ENCODE data around the gene DNM3. TPM values are rescaled to one million over a fixed set of nuclear protein-coding genes. Genes with fewer than 3 reads are reported as not detected.

Gene DNM3
- total and polyA plus RNA-seq, 9 of the 15 experiments (the other 6 are each of a cell fraction or from before 2014, with no cell fraction given), result 0.08 to 0.36 (median 0.22) TPM; not detected in 1

DNA sequence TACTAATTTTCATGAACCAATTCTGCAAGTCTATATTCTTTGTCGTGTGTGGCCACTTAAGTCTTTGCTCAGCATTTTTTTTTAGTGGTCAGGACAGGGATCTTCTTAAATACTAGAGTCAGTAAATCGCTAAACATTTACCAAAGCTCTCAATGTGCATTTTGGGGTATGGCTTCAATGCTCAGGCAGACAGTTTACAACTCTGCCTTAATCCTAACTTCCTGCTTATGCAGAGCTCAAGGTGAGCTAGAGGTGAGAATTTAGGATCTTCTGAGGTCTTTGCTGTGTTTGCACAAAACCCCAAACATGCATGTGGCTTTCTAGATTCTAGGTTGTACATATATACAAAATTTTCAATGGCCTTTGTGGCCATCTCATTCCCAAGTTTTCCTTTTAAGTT, 153.0 kb downstream of the DNM3 start:
- no peak overlapping the region for H3K27ac ChIP-seq (ENCODE audit: extremely low read depth, low read depth, low read length)
- intact Hi-C loops (cut with micrococcal nuclease) (no loop called here), in situ Hi-C loops (cut with MboI) (no loop called here)
- FAIRE-seq (no peak), ATAC-seq (no peak), DNase-seq (ENCODE audit: extremely low read depth in 1 of 4, low spot score in 3 of 4) (no peak)
- H3K4me1 ChIP-seq (replicated peaks in 1 of 2; ENCODE audit: control insufficient read depth in 2 of 2, insufficient read depth in 2 of 2, low read length in 2 of 2), result no peaks in the 10 kb centered on the region
- H3K4me3 ChIP-seq, result no peak overlapping the region
- POLR2A ChIA-PET, result interaction anchor here (1.0 kb wide), 1 partner anchor 9 kb away, joined by 3 read pairs; no protein-coding TSS in a partner anchor
- H3K9me3 ChIP-seq (replicated peaks; ENCODE audit: control insufficient read depth, insufficient read depth, low read depth, low read length), result no peaks in the 10 kb centered on the region
- H3K79me2 ChIP-seq (ENCODE audit: control insufficient read depth, insufficient read depth, low read length), result no peaks in the 10 kb centered on the region
- no peak overlapping the region for H2AFZ ChIP-seq (ENCODE audit: low read depth, low read length)
- H3K9ac ChIP-seq (ENCODE audit: insufficient read depth in 1 of 2, low read depth in 2 of 2, low read length in 2 of 2), result no peak overlapping the region
- TF ChIP-seq ZNF316 (IDR thresholded peaks at IDR 0.05), result 0 out of 2 replicates have a peak, but pooled peaks have one; percentile 15
- no peak for TF ChIP-seq HDAC3 (IDR thresholded peaks at IDR 0.05; ENCODE audit: borderline replicate concordance, partially characterized antibody)
- CTCF ChIA-PET (ENCODE audit: low intra/inter-chr PET ratio), result no interaction called here
- no peaks in the 10 kb centered on the region for H3K9me1 ChIP-seq (ENCODE audit: control insufficient read depth, insufficient read depth, low read length)
- no peaks in the 10 kb centered on the region for H4K20me1 ChIP-seq (replicated peaks; ENCODE audit: control insufficient read depth, insufficient read depth, low read length)
- no peaks in the 10 kb centered on the region for H3K27me3 ChIP-seq (ENCODE audit: control insufficient read depth in 2 of 2, insufficient read depth in 2 of 2, low read length in 2 of 2)
- BruUV-seq (replicated peaks), result no TSS peak
- H3K4me2 ChIP-seq (ENCODE audit: insufficient read depth, low read length), result no peak overlapping the region
- no peaks in the 10 kb centered on the region for H3K36me3 ChIP-seq (ENCODE audit: control insufficient read depth, insufficient read depth, low read length)
- 0% methylated on average over 2 of the region's 2 CpGs for WGBS (ENCODE audit: insufficient coverage, low coverage, missing lambda C conversion rate)

DNA sequence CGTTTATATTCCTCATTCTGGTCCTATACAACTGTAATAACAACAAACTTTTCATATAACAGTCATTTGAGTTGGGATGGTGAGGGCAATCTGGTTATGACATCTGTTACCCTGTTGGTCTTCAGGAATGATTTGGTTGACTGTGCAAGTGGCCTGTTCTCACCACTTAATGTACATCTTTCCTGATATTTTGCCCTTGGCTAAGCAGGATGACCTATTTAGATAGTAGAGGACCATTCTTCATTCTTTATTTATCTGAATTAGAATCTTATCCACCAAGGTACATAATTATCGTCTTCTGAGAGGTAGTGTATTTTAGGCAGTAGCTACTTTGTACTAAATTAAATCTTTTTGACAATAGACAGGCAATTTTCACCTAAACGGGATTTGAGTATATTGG, 154.3 kb downstream of the DNM3 start:
- ChIA-PET CTCF (ENCODE audit: low intra/inter-chr PET ratio) (no interaction called here), POLR2A (no interaction called here)
- Histone ChIP-seq H2AFZ (ENCODE audit: low read depth, low read length) (no peak overlapping the region), H3K9ac (ENCODE audit: insufficient read depth in 1 of 2, low read depth in 2 of 2, low read length in 2 of 2) (no peak overlapping the region), H3K4me2 (ENCODE audit: insufficient read depth, low read length) (no peak overlapping the region), H3K4me1 (replicated peaks in 1 of 2; ENCODE audit: control insufficient read depth in 2 of 2, insufficient read depth in 2 of 2, low read length in 2 of 2) (no peaks in the 10 kb centered on the region), H4K20me1 (replicated peaks; ENCODE audit: control insufficient read depth, insufficient read depth, low read length) (no peaks in the 10 kb centered on the region), H3K9me3 (replicated peaks; ENCODE audit: control insufficient read depth, insufficient read depth, low read depth, low read length) (no peaks in the 10 kb centered on the region), H3K79me2 (ENCODE audit: control insufficient read depth, insufficient read depth, low read length) (no peaks in the 10 kb centered on the region), H3K36me3 (ENCODE audit: control insufficient read depth, insufficient read depth, low read length) (no peaks in the 10 kb centered on the region), H3K27me3 (ENCODE audit: control insufficient read depth in 2 of 2, insufficient read depth in 2 of 2, low read length in 2 of 2) (no peaks in the 10 kb centered on the region), H3K9me1 (ENCODE audit: control insufficient read depth, insufficient read depth, low read length) (no peaks in the 10 kb centered on the region), H3K4me3 (no peak overlapping the region), H3K27ac (ENCODE audit: extremely low read depth, low read depth, low read length) (no peak overlapping the region)
- DNase-seq (ENCODE audit: extremely low read depth in 1 of 4, low spot score in 3 of 4), result no peak
- WGBS (ENCODE audit: insufficient coverage, low coverage, missing lambda C conversion rate), result 0% methylated on average over 3 of the region's 3 CpGs
- intact Hi-C loops (cut with micrococcal nuclease), result no loop called here
- in situ Hi-C loops (cut with MboI), result no loop called here
- ATAC-seq, result no peak
- no peak for FAIRE-seq
- TF ChIP-seq, protein P1, sequence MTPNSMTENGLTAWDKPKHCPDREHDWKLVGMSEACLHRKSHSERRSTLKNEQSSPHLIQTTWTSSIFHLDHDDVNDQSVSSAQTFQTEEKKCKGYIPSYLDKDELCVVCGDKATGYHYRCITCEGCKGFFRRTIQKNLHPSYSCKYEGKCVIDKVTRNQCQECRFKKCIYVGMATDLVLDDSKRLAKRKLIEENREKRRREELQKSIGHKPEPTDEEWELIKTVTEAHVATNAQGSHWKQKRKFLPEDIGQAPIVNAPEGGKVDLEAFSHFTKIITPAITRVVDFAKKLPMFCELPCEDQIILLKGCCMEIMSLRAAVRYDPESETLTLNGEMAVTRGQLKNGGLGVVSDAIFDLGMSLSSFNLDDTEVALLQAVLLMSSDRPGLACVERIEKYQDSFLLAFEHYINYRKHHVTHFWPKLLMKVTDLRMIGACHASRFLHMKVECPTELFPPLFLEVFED (CRISPR knock-in tag; conservative IDR thresholded peaks at IDR 0.05), result no peak
- TF ChIP-seq TOE1 (IDR thresholded peaks at IDR 0.05; ENCODE audit: borderline replicate concordance) (no peak), TOE1 (CRISPR knock-in tag; IDR thresholded peaks at IDR 0.05; ENCODE audit: borderline replicate concordance, low read depth) (no peak)
- BruUV-seq (replicated peaks), result no TSS peak
